T follicular helper cell (primary cell): ENCODE data around the gene MYOM1.
"Not testable (repeated sequence)": the region's sequence is repeated elsewhere in the genome, so short reads cannot be mapped to it uniquely, and the experiment has no call there.

Experiments
- DNase-seq: peaks from one replicate; pipeline ENCODE4 v3.0.0-alpha.2; 2020; ENCODE audit warnings: low read depth

MYOM1 gene

DNA sequence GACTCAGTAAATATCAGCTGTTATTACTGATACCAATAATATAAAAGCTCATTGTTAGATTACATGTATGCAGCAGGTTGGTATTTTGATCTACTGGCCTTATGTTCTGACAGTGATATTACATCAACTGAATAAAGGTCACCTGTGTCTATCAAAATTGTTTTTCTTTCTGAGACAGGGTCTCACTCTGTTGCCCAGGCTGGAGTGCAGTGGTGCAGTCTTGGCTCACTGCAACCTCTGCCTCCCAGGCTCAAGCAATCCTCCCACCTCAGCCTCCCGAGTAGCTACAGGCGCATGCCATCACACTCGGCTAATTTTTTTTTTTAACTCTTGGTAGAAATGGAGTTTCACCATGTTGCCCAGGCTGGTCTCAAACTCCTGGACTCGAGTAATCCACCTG, 1.1 kb upstream of the MYOM1 start:
- DNase-seq: not testable (repeated sequence)

DNA sequence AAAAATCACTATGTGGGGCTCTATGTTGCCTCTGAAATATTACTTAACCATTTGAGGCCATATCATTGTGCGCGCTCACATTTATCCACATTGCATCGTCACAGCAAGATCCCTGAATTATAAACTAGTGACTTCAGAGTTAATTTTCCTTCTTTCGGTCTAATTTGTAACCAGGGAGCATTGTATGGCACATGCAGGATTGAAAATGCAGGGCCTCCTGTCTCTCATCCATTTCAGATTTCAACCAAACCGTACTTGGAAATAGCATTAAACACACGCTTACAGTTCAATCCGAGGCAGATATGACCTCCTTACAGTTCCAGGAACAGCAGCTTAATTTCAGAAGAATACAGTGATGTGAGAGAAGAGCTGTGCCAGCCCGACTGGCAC, 532 bp downstream of the MYOM1 start:
- no peak for DNase-seq

DNA sequence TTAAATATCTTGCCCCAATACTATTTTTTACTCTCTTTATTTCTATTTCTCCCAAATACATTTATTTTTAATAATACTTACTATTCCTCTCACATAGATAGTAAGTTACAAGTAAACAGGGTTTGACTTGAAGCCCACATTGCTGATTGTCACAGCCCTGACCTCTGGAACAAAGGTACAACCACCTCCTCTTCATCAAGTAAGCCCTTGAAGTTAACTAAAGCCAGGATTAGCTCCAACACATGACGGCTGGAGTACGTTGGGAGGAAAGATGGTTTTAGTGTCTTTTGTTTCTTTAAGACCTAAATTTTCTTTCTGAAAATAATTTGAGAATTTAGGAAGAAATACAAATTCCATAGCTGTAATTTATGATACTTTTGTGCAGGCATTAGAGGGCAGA, 949 bp downstream of the MYOM1 start:
- DNase-seq: no peak

DNA sequence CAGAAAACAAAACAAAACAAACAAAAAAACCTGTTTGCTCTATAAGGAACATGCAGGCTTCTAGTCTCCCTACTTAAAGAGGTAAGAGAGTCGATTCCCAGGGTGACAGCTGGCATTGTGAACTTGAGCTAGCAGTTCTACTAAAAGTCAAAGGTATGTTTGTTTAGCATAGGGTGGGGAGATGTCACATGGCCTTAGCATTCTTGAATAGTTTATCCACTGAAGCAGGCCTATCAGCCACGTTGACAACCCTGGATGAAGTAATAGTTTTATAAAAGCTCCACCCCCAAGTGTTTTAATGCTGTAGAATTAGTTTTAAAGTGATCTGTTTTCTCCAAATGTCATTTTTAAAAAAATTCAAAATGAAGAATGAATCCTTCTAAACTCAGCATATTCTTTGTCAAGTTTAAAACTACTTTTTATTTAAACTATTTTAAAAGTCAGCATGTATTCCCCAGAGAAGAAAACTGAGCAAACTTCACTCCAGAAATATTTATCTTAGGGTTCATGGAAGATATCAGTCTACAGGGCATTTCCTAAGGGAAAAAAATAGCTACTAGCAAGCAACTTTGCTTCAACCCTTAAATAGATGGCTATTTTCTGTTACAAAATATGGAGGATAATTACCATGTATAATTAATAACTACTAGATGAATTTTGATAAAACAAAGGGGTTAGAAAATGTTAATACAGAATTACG, 1.7 kb downstream of the MYOM1 start:
- no peak for DNase-seq

DNA sequence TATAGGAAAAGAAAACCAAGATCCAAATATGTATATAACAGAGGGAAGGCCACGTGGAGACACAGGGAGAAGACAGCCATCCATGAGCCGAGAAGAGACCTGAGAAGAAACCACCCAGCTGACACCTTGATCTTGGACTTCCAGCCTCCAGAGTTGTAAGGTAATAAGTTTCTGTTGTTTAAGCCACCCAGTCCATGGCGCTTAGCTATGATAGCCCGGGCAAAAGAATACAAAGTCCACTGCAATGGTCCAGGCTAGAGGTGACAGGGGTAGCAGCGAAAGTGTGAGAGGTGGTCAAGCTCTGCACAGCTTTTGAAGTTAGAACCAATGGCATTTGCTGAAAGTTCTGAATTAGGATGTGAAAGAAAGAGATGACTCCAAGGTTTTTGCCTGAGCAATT, 2.8 kb downstream of the MYOM1 start:
- DNase-seq: no peak

DNA sequence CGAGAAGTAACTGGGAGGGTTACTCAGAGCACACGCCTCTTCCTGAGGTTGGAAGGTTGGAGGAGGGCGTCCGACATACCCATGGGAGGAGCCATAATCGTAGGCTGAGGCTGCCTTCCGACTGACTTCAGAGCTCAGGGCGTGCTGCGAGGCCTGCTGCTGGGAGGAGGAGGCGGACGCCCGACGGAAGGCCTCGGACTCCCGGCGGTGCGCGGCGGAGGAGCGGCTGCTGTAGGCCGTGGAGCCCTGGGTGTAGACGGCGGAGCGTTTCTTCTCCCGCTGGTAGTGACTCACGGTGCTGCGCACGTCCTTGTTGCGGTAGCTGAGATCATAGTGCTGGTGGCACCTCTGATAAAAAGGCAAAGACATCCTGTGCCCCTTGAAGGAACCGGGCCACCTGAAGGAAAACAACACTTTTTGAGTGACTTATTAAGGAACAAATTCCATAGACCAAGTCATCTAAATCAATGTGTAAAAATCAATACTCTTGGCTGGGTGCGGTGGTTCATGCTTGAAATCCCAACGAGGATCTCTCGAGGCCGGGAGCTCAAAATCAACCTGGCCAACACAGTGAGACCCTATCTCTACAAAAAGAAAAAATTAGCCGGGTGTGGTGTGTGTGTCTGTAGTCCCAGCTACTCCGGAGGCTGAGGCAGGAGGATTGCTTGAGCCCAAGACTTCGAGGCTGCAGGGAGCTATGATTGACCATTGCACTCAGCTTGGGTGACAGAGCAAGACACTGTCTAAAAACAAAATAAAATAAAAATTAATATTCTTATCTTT, 4.7 kb downstream of the MYOM1 start:
- no peak for DNase-seq

DNA sequence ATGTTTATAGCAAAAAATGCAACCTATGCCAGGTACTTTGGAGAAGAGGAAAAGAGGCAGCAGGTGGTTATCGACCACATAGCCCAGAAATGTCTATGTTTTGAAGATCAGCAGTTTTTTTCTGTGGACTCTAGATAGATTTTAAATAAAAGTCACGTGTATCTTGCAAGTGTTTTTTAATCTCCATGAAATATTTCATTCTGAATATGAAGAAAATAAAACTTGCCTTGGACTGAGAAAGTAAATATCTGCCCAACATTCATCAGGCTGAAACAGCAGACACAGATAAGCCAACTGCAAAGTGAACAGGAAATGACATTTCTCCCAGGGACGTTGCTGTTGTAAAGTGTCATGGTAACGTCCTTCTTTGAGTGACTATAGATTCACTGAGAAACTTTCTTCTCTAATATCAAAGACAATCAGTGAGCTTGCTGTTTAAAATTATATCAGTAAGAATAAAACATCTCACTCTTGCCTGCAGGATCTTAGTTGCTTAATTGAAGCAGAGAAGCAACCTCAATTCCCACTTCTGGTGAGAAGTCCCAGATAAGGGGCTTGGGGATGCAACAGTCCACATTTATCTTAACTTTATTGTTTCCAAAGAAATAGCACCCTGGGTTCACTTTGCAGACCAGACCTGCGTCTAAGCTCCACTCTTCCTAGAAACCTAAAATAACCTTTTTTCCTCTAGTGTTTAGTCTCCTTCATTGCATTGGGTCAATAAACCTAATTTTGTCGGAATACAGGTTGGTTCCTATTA, 6.3 kb downstream of the MYOM1 start:
- no peak for DNase-seq

DNA sequence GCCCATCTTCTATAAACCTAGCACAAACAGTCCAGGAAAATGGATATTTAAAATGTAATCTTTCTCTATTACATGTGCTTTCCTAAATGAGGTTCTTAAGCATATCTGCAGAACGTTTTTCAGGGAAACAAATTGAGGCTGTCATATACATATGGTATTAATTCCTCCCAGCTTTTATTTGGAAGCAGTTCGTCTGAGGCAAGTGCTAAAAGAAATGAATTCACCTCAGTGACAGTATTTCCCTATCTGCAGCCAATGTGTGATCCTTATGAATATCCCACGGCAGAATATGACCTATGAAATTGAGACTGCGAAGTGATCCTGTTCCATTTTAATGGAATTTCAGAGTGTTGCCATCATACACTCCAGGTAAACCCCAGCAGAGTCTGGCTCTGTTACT, 7.1 kb downstream of the MYOM1 start:
- DNase-seq: no peak

DNA sequence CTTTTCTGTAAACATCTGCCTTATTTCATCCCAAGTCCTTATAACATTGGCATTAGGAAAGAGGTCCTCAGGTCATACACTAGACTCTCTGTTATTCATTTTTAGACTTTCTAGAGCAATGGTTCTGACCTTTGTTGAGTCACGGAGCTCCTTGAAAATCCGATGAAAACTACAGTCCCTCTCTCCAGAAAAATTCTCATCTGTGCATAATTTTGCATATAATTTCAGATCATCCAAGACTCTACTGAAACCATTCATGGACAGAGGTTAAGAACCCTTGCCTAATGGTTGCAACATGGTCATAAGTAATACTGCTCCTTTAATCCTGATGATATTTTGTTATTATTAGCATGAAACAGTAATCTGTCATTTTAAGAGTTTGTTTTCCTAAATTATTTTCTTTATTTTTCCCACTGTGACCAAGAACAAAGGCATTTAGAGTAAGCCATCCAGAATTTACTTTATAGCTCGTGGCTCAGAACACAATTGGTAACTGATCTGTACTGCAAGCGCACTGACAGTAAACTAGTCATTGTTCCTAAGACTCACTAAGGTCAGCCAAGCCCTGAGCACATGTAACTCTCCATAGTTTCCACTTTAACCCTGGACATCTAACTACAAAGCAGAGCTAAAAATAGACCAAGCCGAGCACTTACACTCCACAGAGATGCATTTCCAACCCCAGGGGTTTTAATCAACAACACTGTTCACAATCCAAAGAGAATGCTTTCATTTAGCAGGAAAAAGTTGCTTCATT, 8.4 kb downstream of the MYOM1 start:
- no peak for DNase-seq

DNA sequence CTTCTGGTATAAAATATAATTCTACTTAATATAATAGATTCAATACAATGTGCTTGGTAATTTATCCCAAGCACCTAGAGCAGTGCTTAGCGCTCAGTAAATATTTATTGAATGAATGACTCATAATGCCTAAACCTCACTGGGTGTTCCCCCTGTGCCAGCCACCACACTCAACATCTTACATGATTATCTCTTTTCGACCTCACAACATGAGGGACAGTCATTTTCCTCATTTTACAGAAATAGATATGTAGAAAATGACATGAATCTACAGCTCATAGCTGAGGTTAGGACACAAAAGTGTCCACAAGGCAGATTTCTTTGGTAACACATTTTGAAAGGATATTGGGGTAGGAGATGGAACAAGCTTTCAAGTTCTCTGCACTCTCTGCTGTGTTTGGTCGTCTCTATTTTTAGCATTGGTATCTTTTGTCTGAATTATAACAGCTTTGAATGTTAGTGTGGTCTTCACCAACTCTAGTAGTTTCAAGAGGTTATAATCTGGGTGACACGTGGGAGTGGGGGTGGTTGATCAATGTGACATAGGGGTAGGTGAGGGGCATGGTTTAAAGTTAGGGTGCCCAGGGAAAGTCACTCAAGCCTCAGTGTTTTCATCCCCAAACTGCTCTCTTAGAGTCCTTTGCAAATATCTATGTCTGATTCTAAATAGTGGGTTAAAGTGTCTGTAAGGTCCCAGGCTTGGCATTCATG, 9.8 kb downstream of the MYOM1 start:
- DNase-seq: no peak

DNA sequence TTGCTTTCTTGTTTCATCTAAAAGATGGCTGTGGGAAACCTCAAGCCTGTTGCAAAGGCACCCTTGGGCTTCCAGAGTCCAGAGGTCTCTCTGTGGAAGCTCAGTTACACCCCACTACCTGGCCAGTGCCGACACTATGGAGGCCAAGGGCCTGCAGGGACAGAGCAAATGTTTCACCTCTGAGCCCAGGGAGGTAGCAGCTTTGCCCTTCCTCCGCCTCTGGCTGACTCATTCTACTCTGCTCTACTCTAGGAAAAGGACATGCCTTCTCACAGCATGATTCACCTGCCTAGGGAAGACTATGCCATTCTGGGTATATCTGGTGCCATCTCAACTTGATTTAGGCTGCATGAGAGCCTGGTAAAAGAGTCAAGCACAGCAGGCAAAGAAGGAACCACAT, 12.2 kb downstream of the MYOM1 start:
- no peak for DNase-seq

DNA sequence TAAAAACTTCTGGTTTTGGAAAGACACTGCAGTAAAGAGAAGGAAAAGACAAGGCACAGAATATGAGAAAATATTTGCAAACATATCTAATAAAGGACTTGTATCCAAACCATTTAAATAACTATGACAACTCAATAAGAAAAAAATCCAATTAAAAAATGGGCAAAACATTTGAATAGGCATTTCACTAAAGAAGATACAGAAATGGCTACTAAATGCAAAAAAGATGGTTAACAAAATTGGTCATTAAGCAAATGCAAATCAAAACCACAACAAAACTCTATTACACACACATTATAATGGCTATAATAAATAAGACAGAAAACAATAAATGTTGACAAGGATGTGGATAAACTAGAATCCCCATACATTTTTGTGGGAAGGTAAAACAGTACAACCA, 14.5 kb downstream of the MYOM1 start:
- DNase-seq: no peak

DNA sequence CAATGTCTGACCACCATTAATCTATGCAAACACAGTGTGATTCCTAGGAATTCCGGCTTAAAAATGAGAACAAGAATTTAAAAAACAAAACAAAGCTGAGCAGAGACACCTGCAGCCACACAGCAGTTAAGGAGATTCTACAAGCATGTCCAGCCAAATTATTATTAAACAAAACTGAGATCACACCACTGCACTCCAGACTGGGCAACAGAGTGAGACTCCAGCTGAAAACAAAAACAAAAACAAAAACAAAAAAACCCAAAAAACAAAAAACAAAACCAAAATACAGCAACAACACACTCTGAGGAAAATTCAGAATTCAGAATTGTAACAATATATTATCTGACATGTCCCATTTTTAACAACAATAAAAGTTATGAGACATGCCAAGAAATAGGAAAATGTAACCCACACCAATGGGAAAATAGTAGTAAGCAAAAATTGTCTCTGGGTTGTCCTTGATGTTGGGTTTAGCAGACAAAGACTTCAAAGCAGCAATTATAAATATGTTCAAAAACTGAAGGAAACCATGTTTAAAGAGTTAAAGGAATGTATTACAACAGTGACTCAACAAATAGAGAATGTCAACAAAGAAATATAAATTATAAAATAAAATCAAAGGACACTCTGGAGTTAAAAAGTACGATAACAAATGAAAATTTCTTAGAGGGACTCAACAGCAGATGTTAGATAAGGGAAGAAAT, 19.7 kb downstream of the MYOM1 start:
- no peak for DNase-seq

DNA sequence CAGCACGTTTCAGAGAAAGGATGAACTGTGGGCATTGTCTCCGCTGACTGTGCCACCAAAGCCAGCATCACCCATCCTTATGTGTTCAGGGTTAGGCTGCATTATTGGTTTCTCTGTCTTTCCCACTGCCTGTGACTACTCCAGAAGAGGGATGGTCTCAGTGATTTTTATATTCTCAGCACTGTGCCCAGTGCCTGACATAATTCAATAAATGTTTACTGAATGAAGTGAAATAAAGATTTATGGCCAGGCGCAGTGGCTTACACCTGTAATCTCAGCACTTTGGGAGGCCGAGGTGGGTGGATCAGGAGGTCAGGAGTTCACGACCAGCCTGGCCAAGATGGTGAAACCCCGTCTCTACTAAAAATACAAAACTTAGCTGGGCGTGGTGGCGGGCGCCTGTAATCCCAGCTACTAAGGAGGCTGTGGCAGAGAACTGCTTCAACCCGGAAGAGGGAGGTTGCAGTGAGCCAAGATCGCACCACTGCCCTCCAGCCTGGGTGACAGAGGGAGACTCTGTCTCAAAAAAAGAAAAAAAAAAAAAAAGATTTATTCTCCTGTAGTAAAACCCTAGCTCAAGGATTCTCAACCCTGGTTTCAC, 21.4 kb downstream of the MYOM1 start:
- not testable (repeated sequence) for DNase-seq

DNA sequence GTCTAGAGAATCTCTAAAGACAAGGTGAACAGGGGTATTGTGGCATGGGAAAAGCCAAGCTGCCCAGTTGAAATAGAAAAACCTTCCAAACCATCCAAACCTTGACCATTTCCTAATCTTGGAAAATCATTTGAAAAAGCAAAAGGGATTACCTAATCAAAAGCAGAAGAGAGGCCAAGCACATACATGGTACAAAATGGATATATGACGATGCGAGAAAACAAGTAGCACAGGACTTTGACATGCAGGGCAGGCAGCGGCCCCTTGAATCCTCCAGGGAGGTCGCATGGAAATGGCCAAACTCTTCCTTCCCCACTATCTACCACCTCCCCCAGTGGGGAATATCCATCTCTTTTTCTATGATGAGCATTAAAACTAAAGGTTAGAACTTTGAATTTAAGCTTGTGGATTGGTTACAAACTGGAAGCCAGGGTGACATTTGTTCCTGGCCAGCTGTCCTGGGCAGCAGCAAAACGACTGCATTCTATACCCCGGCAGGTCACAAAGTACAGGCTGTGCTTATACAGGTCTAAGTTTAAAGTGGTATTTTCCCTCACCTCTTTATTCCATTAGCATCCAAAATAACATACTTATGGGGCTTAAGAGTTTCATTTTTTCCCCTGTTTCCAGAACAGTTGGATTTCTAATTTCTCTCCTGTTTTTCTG, 24.7 kb downstream of the MYOM1 start:
- DNase-seq: no peak

DNA sequence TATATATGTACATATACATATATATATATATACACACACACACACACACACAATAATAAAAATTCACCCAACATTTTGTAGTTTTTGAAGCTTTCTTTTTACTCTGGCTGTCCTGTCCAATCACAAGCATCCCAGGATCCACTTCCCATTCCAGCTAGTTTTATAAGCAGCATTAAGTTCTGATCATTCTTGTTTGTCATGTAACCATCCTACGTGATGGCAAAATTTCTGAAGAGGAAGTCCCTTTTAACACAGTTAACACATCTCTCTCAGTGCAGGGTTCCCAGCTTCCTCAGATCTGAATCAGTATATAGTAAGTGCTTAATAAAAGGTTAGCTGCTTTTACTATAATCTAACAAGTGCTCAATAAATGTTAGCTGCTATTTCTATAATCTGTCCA, 26.4 kb downstream of the MYOM1 start:
- DNase-seq: no peak

DNA sequence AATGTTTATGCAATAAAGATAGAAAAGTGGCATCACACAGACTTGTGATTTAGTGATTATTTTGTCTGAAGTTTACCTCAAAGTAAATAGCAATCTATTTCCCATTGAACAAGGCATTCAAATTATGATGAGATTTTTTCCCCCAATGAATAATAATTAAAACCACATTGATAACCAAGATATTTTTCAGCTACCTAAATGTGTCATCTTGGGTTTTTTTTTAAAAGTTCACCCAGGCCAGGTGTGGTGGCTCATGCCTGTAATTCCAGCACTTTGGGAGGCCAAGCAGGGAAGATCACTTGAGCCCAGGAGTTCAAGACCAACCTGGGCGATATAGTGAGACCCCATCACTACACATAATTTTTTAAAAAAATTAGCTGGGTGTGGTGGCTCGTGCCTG, 27.0 kb downstream of the MYOM1 start:
- DNase-seq: no peak

DNA sequence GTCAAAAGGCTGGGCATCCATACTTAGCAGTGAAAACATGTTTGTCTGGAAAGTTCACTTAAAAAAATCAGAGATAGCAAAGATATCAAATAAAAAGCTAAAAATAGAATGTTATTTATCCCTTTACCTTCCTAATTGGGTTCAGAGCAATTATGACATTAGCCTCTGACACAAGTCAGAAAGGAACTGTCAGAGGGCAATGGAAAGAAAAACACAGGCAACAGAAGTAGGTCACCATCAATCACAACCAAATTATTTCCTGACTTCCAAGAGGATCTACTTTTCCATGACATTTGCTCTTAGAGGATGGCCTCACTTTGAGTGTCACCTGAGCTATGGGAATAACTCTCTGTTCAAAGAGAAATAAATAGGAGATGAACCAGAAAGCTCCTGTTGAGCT, 27.5 kb downstream of the MYOM1 start:
- DNase-seq: no peak

DNA sequence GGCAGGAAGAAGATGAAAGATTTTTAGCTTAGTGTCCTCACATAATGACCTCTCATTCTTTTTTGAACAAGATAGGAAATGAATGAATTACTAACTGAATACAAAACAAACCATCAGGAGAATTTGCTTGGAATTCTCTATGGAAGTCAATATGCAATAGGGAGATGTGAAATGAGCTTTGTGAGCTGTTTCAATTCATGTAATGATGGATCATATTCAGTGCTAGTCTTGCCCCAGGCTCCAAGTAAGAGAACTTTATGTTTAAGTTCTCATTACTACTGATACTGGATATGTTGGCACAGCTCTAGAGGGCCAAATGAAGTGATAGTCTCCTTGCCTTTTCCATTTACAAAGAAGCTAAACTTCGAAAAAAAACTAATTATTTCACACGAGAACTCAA, 29.2 kb downstream of the MYOM1 start:
- DNase-seq: no peak

DNA sequence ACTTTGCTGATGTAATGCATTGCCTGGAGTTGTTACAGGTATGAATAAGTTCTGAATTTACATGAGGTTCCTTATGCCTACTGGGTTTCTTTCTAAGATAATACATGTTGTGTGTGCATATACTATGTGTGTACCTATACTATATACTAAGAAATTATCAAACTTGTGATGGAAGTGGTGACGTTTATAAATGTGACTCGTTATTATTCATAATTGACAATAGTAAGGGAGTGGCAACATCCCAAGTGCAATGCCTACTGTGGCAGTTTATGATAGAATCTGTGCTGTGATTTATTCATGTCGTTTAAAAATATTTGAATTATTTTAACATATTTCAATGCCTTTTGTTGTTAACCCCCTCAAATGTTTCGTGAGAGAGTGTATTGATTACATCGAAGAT, 29.9 kb downstream of the MYOM1 start:
- DNase-seq: no peak
